Neural cell (in vitro differentiated cells): ENCODE data around the gene CACNB2. TPM values are rescaled to one million over a fixed set of nuclear protein-coding genes. Genes with fewer than 3 reads are reported as not detected.

Experiments
- H2AFZ ChIP-seq: fragments of 200-600, 300-800 bp; sonication (generic), shearing (Covaris generic); 2 replicates; pipeline ENCODE4 v1.6.0; 2014; ENCODE audit warnings: low read depth, mild to moderate bottlenecking, antibody characterized with exemption, low read length, moderate library complexity
- H3F3A ChIP-seq: fragments of 200-600 bp; shearing (Covaris generic); 2 replicates; pipeline ENCODE4 v1.6.1; 2016; ENCODE audit warnings: mild to moderate bottlenecking, moderate library complexity, mixed read lengths, antibody characterized with exemption, low read length; ENCODE audit not compliant: insufficient read depth, poor library complexity, severe bottlenecking
- H3K27ac ChIP-seq: fragments of 200-600, 300-800 bp; sonication (generic), shearing (Covaris generic); 2 replicates; pipeline ENCODE4 v1.5.1; 2014; ENCODE audit warnings: mild to moderate bottlenecking, low read length, moderate library complexity
- H3K27me3 ChIP-seq: fragments of 300-800, 200-600 bp; sonication (generic), shearing (Covaris generic); 2 replicates; pipeline ENCODE4 v1.6.0; 2014; ENCODE audit warnings: mild to moderate bottlenecking, low read depth, low read length, moderate library complexity; ENCODE audit not compliant: insufficient read depth
- H3K36me3 ChIP-seq: fragments of 300-800, 200-600 bp; sonication (generic), shearing (Covaris generic); 2 replicates; pipeline ENCODE4 v1.5.1; 2014; ENCODE audit warnings: mild to moderate bottlenecking, antibody characterized with exemption, low read length, moderate library complexity; ENCODE audit not compliant: insufficient read depth
- H3K4me2 ChIP-seq: fragments of 300-800, 200-600 bp; sonication (generic), shearing (Covaris generic); 2 replicates; pipeline ENCODE4 v1.6.0; 2014; ENCODE audit warnings: mild to moderate bottlenecking, low read length
- H3K4me3 ChIP-seq: fragments of 300-800, 200-600 bp; sonication (generic), shearing (Covaris generic); 2 replicates; pipeline ENCODE4 v1.5.1; 2014; ENCODE audit warnings: mild to moderate bottlenecking, low read length, moderate library complexity
- H3K79me2 ChIP-seq: fragments of 200-600 bp; shearing (Covaris generic); replicated peaks from 2 replicates; pipeline ENCODE4 v1.6.0; 2014; ENCODE audit warnings: mild to moderate bottlenecking, low read length, moderate library complexity; ENCODE audit not compliant: insufficient read depth
- H3K9ac ChIP-seq: fragments of 300-800, 200-600 bp; sonication (generic), shearing (Covaris generic); 2 replicates; pipeline ENCODE4 v1.6.1; 2016; ENCODE audit warnings: mild to moderate bottlenecking, low read length, mixed read lengths
- H3K9me2 ChIP-seq: fragments of 200-600 bp; shearing (Covaris generic); 2 replicates; pipeline ENCODE4 v1.6.1; 2016; ENCODE audit warnings: mild to moderate bottlenecking, low read length, mixed read lengths; ENCODE audit not compliant: insufficient read depth
- H3K9me3 ChIP-seq: fragments of 200-600, 300-800 bp; sonication (generic), shearing (Covaris generic); 2 replicates; pipeline ENCODE4 v1.6.1; 2016; ENCODE audit warnings: mild to moderate bottlenecking, mixed run types, low read length, moderate library complexity, mixed read lengths
- H4K20me1 ChIP-seq: fragments of 200-600 bp; shearing (Covaris generic); 2 replicates; pipeline ENCODE4 v1.6.1; 2016; ENCODE audit warnings: mild to moderate bottlenecking, mixed run types; ENCODE audit not compliant: insufficient read depth
- CTCF ChIP-seq: fragments of 450-650 bp; IDR thresholded peaks from 2 replicates; pipeline ENCODE4 v1.5.1; 2014; ENCODE audit warnings: antibody characterized with exemption, mild to moderate bottlenecking, moderate library complexity; ENCODE audit not compliant: poor library complexity, severe bottlenecking
- EP300 ChIP-seq: fragments of 450-650 bp; conservative IDR thresholded peaks from 2 replicates; pipeline ENCODE4 v1.6.1; 2014; ENCODE audit warnings: antibody characterized with exemption, mild to moderate bottlenecking, moderate library complexity; ENCODE audit not compliant: poor library complexity, severe bottlenecking
- EZH2 ChIP-seq: fragments of 200-600, 300-800 bp; shearing (Covaris generic), sonication (generic); IDR thresholded peaks from 2 replicates; pipeline ENCODE4 v1.6.1; 2014; ENCODE audit warnings: antibody characterized with exemption, low read length, borderline replicate concordance, mild to moderate bottlenecking; ENCODE audit not compliant: insufficient read depth, poor library complexity, severe bottlenecking
- MXI1 ChIP-seq: fragments of 450-650 bp; conservative IDR thresholded peaks from 2 replicates; pipeline ENCODE4 v1.6.1; 2014; ENCODE audit warnings: antibody characterized with exemption, mild to moderate bottlenecking; ENCODE audit not compliant: poor library complexity, severe bottlenecking
- POLR2AphosphoS5 ChIP-seq: IDR thresholded peaks from 2 replicates; pipeline ENCODE4 v1.6.1; 2012
- RAD21 ChIP-seq: fragments of 450-650 bp; conservative IDR thresholded peaks from 2 replicates; pipeline ENCODE4 v1.6.1; 2014; ENCODE audit warnings: antibody characterized with exemption, mild to moderate bottlenecking, moderate library complexity
- REST ChIP-seq: IDR thresholded peaks from 2 replicates; pipeline ENCODE4 v1.6.1; 2012; ENCODE audit warnings: borderline replicate concordance
- SMC3 ChIP-seq: fragments of 450-650 bp; conservative IDR thresholded peaks from 2 replicates; pipeline ENCODE4 v1.6.1; 2014; ENCODE audit warnings: antibody characterized with exemption, mild to moderate bottlenecking, moderate library complexity; ENCODE audit not compliant: poor library complexity
- TAF1 ChIP-seq: IDR thresholded peaks from 2 replicates; pipeline ENCODE4 v1.6.1; 2012; ENCODE audit warnings: low read depth
- polyA plus RNA-seq: library from polyadenylated mRNA; depleted of rRNA; stranded (reverse); fragments of >200 nt; gene quantifications from 2 replicates; pipeline ENCODE4 v1.2.3, GENCODE V29; 2014

Gene CACNB2
- polyA plus RNA-seq, 1 donor from 2014 or later: 14.3 TPM

GRCh38 chr10:18137111-18137510 is 3.1 kb upstream of the CACNB2 start:
- no peak for TF ChIP-seq EZH2
- TF ChIP-seq CTCF: no peak
- TF ChIP-seq TAF1: no peak
- no peak for TF ChIP-seq REST
- no peak for TF ChIP-seq POLR2AphosphoS5
- no peak for TF ChIP-seq RAD21
- TF ChIP-seq SMC3: no peak
- TF ChIP-seq MXI1: no peak
- no peak for TF ChIP-seq EP300
- H3K9me2 ChIP-seq: no peaks in the 10 kb centered on the region

GRCh38 chr10:18140957-18141845 is 977 bp downstream of the CACNB2 start:
- H4K20me1 ChIP-seq: no peaks in the 10 kb centered on the region
- H3F3A ChIP-seq: no peaks in the 10 kb centered on the region
- H3K27me3 ChIP-seq: peaks cover 15% of the 10 kb centered on the region
- H3K9me3 ChIP-seq: no peaks in the 10 kb centered on the region
- H3K4me2 ChIP-seq: peak overlapping the region; percentile 67
- no peaks in the 10 kb centered on the region for H3K9me2 ChIP-seq
- peak overlapping the region; percentile 85 for H3K9ac ChIP-seq
- H3K4me3 ChIP-seq: peak overlapping the region; percentile 88
- H3K27ac ChIP-seq: peak overlapping the region; percentile 48
- TF ChIP-seq CTCF: no peak
- no peak for TF ChIP-seq REST
- H2AFZ ChIP-seq: peak overlapping the region; percentile 86
- no peaks in the 10 kb centered on the region for H3K79me2 ChIP-seq
- no peaks in the 10 kb centered on the region for H3K36me3 ChIP-seq

More at GRCh38 chr10:18137111-18137510, 3.1 kb upstream of the CACNB2 start:
- no peaks in the 10 kb centered on the region for H4K20me1 ChIP-seq
- no peak overlapping the region for H3K4me2 ChIP-seq
- H3K27ac ChIP-seq: no peak overlapping the region
- H3K27me3 ChIP-seq: peaks cover 11% of the 10 kb centered on the region
- no peak overlapping the region for H2AFZ ChIP-seq
- no peaks in the 10 kb centered on the region for H3K79me2 ChIP-seq
- no peaks in the 10 kb centered on the region for H3K36me3 ChIP-seq
- no peak overlapping the region for H3K4me3 ChIP-seq
- H3K9me3 ChIP-seq: no peaks in the 10 kb centered on the region
- no peaks in the 10 kb centered on the region for H3F3A ChIP-seq
- no peak overlapping the region for H3K9ac ChIP-seq
